Measurements from ENCODE around the gene SLCO2A1. TPM values are rescaled to one million over a fixed set of nuclear protein-coding genes. Genes with fewer than 3 reads are reported as not detected.

SLCO2A1 gene
- total and polyA plus RNA-seq, 2 of the 4 experiments (the other 2 are of a cell fraction), result under 0.01 to 1.5 TPM

- no peak overlapping the region for H2AK5ac ChIP-seq (ENCODE audit: low read depth, low read length)
- no peak overlapping the region for H2BK15ac ChIP-seq (ENCODE audit: low read depth, low read length)
- H3K4me3 ChIP-seq (ENCODE audit: insufficient read depth, low read depth, low read length), result no peak overlapping the region
- no peak overlapping the region for H2AK9ac ChIP-seq (replicated peaks; ENCODE audit: low read depth, low read length, poor library complexity)
- H3K18ac ChIP-seq (ENCODE audit: low read depth, low read length), result no peak overlapping the region
- H3K56ac ChIP-seq (ENCODE audit: extremely low read depth, insufficient read depth, low read length), result no peak overlapping the region
- POLR2A ChIA-PET (ENCODE audit: unreplicated experiment), result no interaction called here
- H2BK120ac ChIP-seq (ENCODE audit: low read depth, low read length), result no peak overlapping the region
- no peaks in the 10 kb centered on the region for H3K27me3 ChIP-seq (ENCODE audit: control insufficient read depth, insufficient read depth, low read length)
- no peak for DNase-seq
- H3K27ac ChIP-seq (ENCODE audit: insufficient read depth, low read length), result no peak overlapping the region
- H2AFZ ChIP-seq (replicated peaks; ENCODE audit: low read length, poor library complexity), result no peak overlapping the region
- H3K23ac ChIP-seq (ENCODE audit: low read depth, low read length), result no peak overlapping the region
- no peak overlapping the region for H3K9ac ChIP-seq (ENCODE audit: low read depth, low read length)
- no peak overlapping the region for H2BK5ac ChIP-seq (ENCODE audit: low read depth, low read length, poor library complexity, severe bottlenecking)
- BruUV-seq (replicated peaks), result no TSS peak
- no peak overlapping the region for H3K4ac ChIP-seq (ENCODE audit: low read depth, low read length)
- no peak overlapping the region for H4K8ac ChIP-seq (ENCODE audit: low read depth in 2 of 2, low read length in 2 of 2)
- no peak for ATAC-seq (ENCODE audit: low read depth)
- WGBS, 2 experiments (ENCODE audit: extremely low coverage in 2 of 2, insufficient read length in 1 of 2), result no CpG with 5 or more reads among the region's 2 CpGs
- no peak overlapping the region for H4K5ac ChIP-seq (ENCODE audit: low read depth, low read length)
- no peaks in the 10 kb centered on the region for H4K20me1 ChIP-seq (ENCODE audit: insufficient read depth, low read length)
- CTCF ChIA-PET, result no interaction called here
- H3K79me1 ChIP-seq (ENCODE audit: low read depth in 1 of 2, low read length in 2 of 2), result no peaks in the 10 kb centered on the region
- H2BK20ac ChIP-seq (ENCODE audit: low read depth, low read length), result no peak overlapping the region
- H3K9me1 ChIP-seq (ENCODE audit: insufficient read depth, low read length), result peaks cover 9% of the 10 kb centered on the region
- no peaks in the 10 kb centered on the region for H3K9me3 ChIP-seq (ENCODE audit: control insufficient read depth, insufficient read depth, low read length)
- no peaks in the 10 kb centered on the region for H3K36me3 ChIP-seq (ENCODE audit: control insufficient read depth, insufficient read depth, low read length)
- dilution Hi-C loops (cut with HindIII; ENCODE audit: low sequenced_read_pairs, unreplicated experiment), result no loop called here
- no peak overlapping the region for H3K4me2 ChIP-seq (ENCODE audit: low read depth, low read length)
- H4K91ac ChIP-seq (ENCODE audit: insufficient read depth, low read depth, low read length), result no peak overlapping the region
- in situ Hi-C loops (cut with MboI; ENCODE audit: low sequenced_read_pairs), result no loop called here
- intact Hi-C loops (cut with micrococcal nuclease), result no loop called here
- H3K14ac ChIP-seq (replicated peaks; ENCODE audit: low read depth, low read length), result no peak overlapping the region
- no peaks in the 10 kb centered on the region for H3K4me1 ChIP-seq (ENCODE audit: control insufficient read depth, insufficient read depth, low read length)
- TF ChIP-seq NFE2L2 (IDR thresholded peaks at IDR 0.05; ENCODE audit: low read depth, low read length) (no peak), SMC3 (IDR thresholded peaks at IDR 0.05; ENCODE audit: low read depth, low read length) (no peak), USF2 (IDR thresholded peaks at IDR 0.05; ENCODE audit: low read depth, low read length) (no peak), MAZ (IDR thresholded peaks at IDR 0.05; ENCODE audit: borderline replicate concordance, low read depth, low read length) (no peak), RAD21 (IDR thresholded peaks at IDR 0.05; ENCODE audit: low read length) (no peak), CEBPB (IDR thresholded peaks at IDR 0.05; ENCODE audit: low read depth, low read length) (no peak), MXI1 (IDR thresholded peaks at IDR 0.05; ENCODE audit: borderline replicate concordance, low read depth, low read length) (no peak), ELK1 (IDR thresholded peaks at IDR 0.05; ENCODE audit: borderline replicate concordance, low read depth, low read length) (no peak), FOS (IDR thresholded peaks at IDR 0.05; ENCODE audit: low read depth, low read length) (no peak), BHLHE40 (IDR thresholded peaks at IDR 0.05; ENCODE audit: low read depth, low read length) (no peak)
Observed at GRCh38 chr3:134014270-134014669, 15.5 kb downstream of the SLCO2A1 start.
